Erythroblast (primary cell): ENCODE measurements around the gene ANGPT4.

Source experiments
- GATA1 ChIP-seq: IDR thresholded peaks from 2 replicates; pipeline ENCODE4 v1.6.1; 2011; ENCODE audit warnings: low read depth, mild to moderate bottlenecking, control low read depth, low read length, moderate library complexity
- POLR2A ChIP-seq: IDR thresholded peaks from 2 replicates; pipeline ENCODE4 v1.6.1; 2011; ENCODE audit warnings: mild to moderate bottlenecking, low read length

DNA sequence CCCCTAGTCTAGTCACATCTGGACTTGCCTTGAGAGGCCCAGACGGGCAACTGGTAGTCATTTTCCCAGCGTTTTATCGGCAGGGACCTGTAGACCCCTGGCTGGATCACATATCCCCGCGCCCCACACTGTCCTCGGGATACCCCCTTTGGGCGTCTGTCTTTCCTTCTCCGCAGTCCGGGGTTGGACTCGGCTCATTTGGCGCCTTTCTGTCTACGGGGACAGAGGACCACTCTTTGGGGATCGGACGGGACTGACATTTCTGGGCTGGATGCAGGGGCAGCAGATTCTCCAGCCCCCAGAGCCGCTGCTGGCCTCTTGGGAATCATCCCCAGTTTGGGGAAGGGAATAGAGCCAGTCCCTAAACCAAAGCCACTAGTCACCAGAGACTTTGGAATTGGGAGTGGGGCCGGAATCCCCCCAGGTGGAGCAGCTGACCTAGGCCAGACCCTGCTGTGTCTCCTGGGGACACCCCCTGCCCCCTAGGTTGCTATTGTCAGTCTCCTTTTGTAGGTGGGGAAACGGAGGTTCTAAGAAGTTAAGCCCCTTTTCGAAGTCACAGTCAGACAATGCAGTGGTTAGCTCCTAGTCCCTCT, 81.9 kb downstream of the ANGPT4 start:
- TF ChIP-seq POLR2A = no peak
- no peak for TF ChIP-seq GATA1
